Measurements from ENCODE around the gene STAMBPL1. TPM values are rescaled to one million over a fixed set of nuclear protein-coding genes. Genes with fewer than 3 reads are reported as not detected.

The STAMBPL1 gene
- total and polyA plus RNA-seq, 2 donors (not counting 3 experiments of a cell fraction or from before 2014, with no cell fraction given) = 0.70 to 1.8 TPM

GRCh38 chr10:88840881-88841280 lies 39.2 kb upstream of the STAMBPL1 start:
- no peaks in the 10 kb centered on the region for H3K36me3 ChIP-seq (ENCODE audit: control insufficient read depth in 2 of 2, extremely low read depth in 1 of 2, insufficient read depth in 2 of 2, low read length in 2 of 2)
- no peaks in the 10 kb centered on the region for H3K9me3 ChIP-seq (replicated peaks; ENCODE audit: control insufficient read depth, insufficient read depth, low read length)
- BruUV-seq (replicated peaks) = no TSS peak
- intact Hi-C loops (cut with micrococcal nuclease) = no loop called here
- peaks cover 0 to 2% of the 10 kb centered on the region in 2 experiments for H3K27me3 ChIP-seq (ENCODE audit: control insufficient read depth in 2 of 2, insufficient read depth in 2 of 2, low read length in 2 of 2)
- H3K27ac ChIP-seq (ENCODE audit: insufficient read depth, low read depth, low read length) = no peak overlapping the region
- no peak overlapping the region for H3K4me3 ChIP-seq (replicated peaks in 1 of 3; ENCODE audit: insufficient read depth in 1 of 3, low read depth in 1 of 3, low read length in 3 of 3)
- dilution Hi-C loops (cut with MboI; ENCODE audit: extremely low pct_ligation_motif_present, low sequenced_read_pairs) = no loop called here
- ChIA-PET POLR2A (no interaction called here), CTCF (interaction anchor here (0.9 to 12.3 kb wide), 6 partner anchors 29 to 377 kb away, joined by 3 to 584 read pairs (median 3); partner anchors contain the start of gene STAMBPL1)
- no peaks in the 10 kb centered on the region for H3K4me1 ChIP-seq (ENCODE audit: control insufficient read depth, extremely low read depth, insufficient read depth, low read length)
- FAIRE-seq = no peak
- TF ChIP-seq POLR2A (IDR thresholded peaks at IDR 0.05; ENCODE audit: low read depth, low read length) = no peak
- H3K79me2 ChIP-seq (ENCODE audit: control insufficient read depth, insufficient read depth, low read length) = no peaks in the 10 kb centered on the region
- H2AFZ ChIP-seq (ENCODE audit: low read depth, low read length) = no peak overlapping the region
- no peak overlapping the region for H3K9ac ChIP-seq (replicated peaks; ENCODE audit: extremely low read depth, insufficient read depth, low read length)
- no peak overlapping the region for H3K4me2 ChIP-seq (ENCODE audit: insufficient read depth, low read length)
- H3K9me1 ChIP-seq (replicated peaks; ENCODE audit: control insufficient read depth, extremely low read depth, insufficient read depth, low read length) = no peaks in the 10 kb centered on the region
- DNase-seq (ENCODE audit: low read depth, low spot score) = no peak
- H4K20me1 ChIP-seq (replicated peaks; ENCODE audit: control insufficient read depth, extremely low read depth, insufficient read depth, low read length) = no peaks in the 10 kb centered on the region

- no peak overlapping the region for H2AFZ ChIP-seq (ENCODE audit: low read depth, low read length)
These were observed 38.5 kb upstream of the STAMBPL1 start for GRCh38 chr10:88841316-88842111.

More at GRCh38 chr10:88841316-88842111, 38.5 kb upstream of the STAMBPL1 start:
- FAIRE-seq (peak; percentile 55), DNase-seq (ENCODE audit: low read depth, low spot score) (no peak)
- no peak for TF ChIP-seq JUN (IDR thresholded peaks at IDR 0.05; ENCODE audit: borderline replicate concordance, insufficient read depth, insufficient read length, low read depth)
- no peak for TF ChIP-seq POLR2A (IDR thresholded peaks at IDR 0.05; ENCODE audit: low read depth, low read length)
- no peak for TF ChIP-seq POLR2AphosphoS5 (IDR thresholded peaks at IDR 0.05; ENCODE audit: insufficient read depth, low read depth, low read length)
- TF ChIP-seq CTCF (IDR thresholded peaks at IDR 0.05; ENCODE audit: extremely low read depth in 1 of 2, insufficient read depth in 1 of 2, low read depth in 1 of 2, low read length in 2 of 2) = no peak
- TF ChIP-seq GATA2 (IDR thresholded peaks at IDR 0.05; ENCODE audit: insufficient read depth, insufficient read length, low read depth, low read length) = no peak
- TF ChIP-seq FOS (IDR thresholded peaks at IDR 0.05; ENCODE audit: borderline replicate concordance, insufficient read depth, low read length) = no peak
- no TSS peak for BruUV-seq (replicated peaks)
- Histone ChIP-seq H3K27ac (ENCODE audit: insufficient read depth, low read depth, low read length) (no peak overlapping the region), H3K4me3 (replicated peaks in 1 of 3; ENCODE audit: insufficient read depth in 1 of 3, low read depth in 1 of 3, low read length in 3 of 3) (no peak overlapping the region), H4K20me1 (replicated peaks; ENCODE audit: control insufficient read depth, extremely low read depth, insufficient read depth, low read length) (no peaks in the 10 kb centered on the region), H3K9me3 (replicated peaks; ENCODE audit: control insufficient read depth, insufficient read depth, low read length) (no peaks in the 10 kb centered on the region), H3K36me3 (ENCODE audit: control insufficient read depth in 2 of 2, extremely low read depth in 1 of 2, insufficient read depth in 2 of 2, low read length in 2 of 2) (no peaks in the 10 kb centered on the region), H3K79me2 (ENCODE audit: control insufficient read depth, insufficient read depth, low read length) (no peaks in the 10 kb centered on the region), H3K27me3 (ENCODE audit: control insufficient read depth in 2 of 2, insufficient read depth in 2 of 2, low read length in 2 of 2) (peaks cover 0 to 2% of the 10 kb centered on the region in 2 experiments), H3K4me1 (ENCODE audit: control insufficient read depth, extremely low read depth, insufficient read depth, low read length) (no peaks in the 10 kb centered on the region), H3K4me2 (ENCODE audit: insufficient read depth, low read length) (no peak overlapping the region), H3K9ac (replicated peaks; ENCODE audit: extremely low read depth, insufficient read depth, low read length) (no peak overlapping the region), H3K9me1 (replicated peaks; ENCODE audit: control insufficient read depth, extremely low read depth, insufficient read depth, low read length) (no peaks in the 10 kb centered on the region)
- intact Hi-C loops (cut with micrococcal nuclease) (no loop called here), dilution Hi-C loops (cut with MboI; ENCODE audit: extremely low pct_ligation_motif_present, low sequenced_read_pairs) (no loop called here)
- POLR2A ChIA-PET = no interaction called here
- CTCF ChIA-PET = interaction anchor here (0.9 to 12.3 kb wide), 5 partner anchors 29 to 376 kb away, joined by 3 to 584 read pairs (median 3); partner anchors contain the start of gene STAMBPL1

Measured in endothelial cell of umbilical vein (primary cell).